Measurements from ENCODE around the gene ACAP2. TPM values are rescaled to one million over a fixed set of nuclear protein-coding genes. Genes with fewer than 3 reads are reported as not detected.

ACAP2 gene
- total and polyA plus RNA-seq, 2 experiments from 2014 or later, result 45.6 to 104 TPM

DNA sequence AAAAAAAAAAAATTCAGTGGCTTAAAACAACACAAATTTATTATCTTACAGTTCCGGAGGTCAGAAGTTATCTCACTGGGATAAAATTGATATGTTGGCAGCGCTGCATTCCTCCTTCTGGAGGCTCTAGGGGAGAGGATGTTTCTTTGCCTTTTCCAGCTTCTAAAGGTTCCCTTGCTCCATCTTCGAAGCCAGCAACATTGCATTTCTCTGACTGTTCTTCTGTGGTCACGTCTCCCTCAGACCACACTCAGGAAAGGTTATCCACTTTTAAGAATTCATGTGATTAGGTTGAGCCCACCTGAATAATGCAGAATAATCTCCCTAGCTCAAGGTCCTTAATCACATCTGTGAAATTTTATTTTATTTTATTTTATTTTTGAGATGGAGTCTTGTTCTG is 23.4 kb upstream of the ACAP2 start:
- Mint-ChIP-seq H3K36me3 (ENCODE audit: low read depth) (no peaks in the 10 kb centered on the region; the same call in 2 of the 3 replicates), H3K27me3 (ENCODE audit: insufficient read depth, low read depth, poor library complexity) (peaks cover 3% of the 10 kb centered on the region), H3K4me3 (no peak overlapping the region), H3K27ac (no peak overlapping the region), H3K9me3 (peaks cover 6% of the 10 kb centered on the region), H3K4me1 (no peaks in the 10 kb centered on the region)
- Histone ChIP-seq H2AFZ (no peak overlapping the region), H3K27me3 (ENCODE audit: insufficient read depth) (no peaks in the 10 kb centered on the region), H3K27ac (ENCODE audit: low read depth) (no peak overlapping the region), H3K36me3 (ENCODE audit: insufficient read depth) (no peaks in the 10 kb centered on the region), H3K4me3 (no peak overlapping the region), H4K20me1 (replicated peaks; ENCODE audit: insufficient read depth) (no peaks in the 10 kb centered on the region), H3K79me2 (replicated peaks; ENCODE audit: insufficient read depth) (no peaks in the 10 kb centered on the region), H3K4me1 (ENCODE audit: insufficient read depth) (no peaks in the 10 kb centered on the region), H3K4me2 (no peak overlapping the region), H3K9me2 (ENCODE audit: insufficient read depth) (no peaks in the 10 kb centered on the region), H3F3A (replicated peaks; ENCODE audit: low read depth) (no peaks in the 10 kb centered on the region)
- DNase-seq (ENCODE audit: low spot score) (no peak), ATAC-seq (no peak)
- TF ChIP-seq, protein P1, sequence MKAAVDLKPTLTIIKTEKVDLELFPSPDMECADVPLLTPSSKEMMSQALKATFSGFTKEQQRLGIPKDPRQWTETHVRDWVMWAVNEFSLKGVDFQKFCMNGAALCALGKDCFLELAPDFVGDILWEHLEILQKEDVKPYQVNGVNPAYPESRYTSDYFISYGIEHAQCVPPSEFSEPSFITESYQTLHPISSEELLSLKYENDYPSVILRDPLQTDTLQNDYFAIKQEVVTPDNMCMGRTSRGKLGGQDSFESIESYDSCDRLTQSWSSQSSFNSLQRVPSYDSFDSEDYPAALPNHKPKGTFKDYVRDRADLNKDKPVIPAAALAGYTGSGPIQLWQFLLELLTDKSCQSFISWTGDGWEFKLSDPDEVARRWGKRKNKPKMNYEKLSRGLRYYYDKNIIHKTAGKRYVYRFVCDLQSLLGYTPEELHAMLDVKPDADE (IDR thresholded peaks at IDR 0.05), result no peak
- TF ChIP-seq, protein P2, sequence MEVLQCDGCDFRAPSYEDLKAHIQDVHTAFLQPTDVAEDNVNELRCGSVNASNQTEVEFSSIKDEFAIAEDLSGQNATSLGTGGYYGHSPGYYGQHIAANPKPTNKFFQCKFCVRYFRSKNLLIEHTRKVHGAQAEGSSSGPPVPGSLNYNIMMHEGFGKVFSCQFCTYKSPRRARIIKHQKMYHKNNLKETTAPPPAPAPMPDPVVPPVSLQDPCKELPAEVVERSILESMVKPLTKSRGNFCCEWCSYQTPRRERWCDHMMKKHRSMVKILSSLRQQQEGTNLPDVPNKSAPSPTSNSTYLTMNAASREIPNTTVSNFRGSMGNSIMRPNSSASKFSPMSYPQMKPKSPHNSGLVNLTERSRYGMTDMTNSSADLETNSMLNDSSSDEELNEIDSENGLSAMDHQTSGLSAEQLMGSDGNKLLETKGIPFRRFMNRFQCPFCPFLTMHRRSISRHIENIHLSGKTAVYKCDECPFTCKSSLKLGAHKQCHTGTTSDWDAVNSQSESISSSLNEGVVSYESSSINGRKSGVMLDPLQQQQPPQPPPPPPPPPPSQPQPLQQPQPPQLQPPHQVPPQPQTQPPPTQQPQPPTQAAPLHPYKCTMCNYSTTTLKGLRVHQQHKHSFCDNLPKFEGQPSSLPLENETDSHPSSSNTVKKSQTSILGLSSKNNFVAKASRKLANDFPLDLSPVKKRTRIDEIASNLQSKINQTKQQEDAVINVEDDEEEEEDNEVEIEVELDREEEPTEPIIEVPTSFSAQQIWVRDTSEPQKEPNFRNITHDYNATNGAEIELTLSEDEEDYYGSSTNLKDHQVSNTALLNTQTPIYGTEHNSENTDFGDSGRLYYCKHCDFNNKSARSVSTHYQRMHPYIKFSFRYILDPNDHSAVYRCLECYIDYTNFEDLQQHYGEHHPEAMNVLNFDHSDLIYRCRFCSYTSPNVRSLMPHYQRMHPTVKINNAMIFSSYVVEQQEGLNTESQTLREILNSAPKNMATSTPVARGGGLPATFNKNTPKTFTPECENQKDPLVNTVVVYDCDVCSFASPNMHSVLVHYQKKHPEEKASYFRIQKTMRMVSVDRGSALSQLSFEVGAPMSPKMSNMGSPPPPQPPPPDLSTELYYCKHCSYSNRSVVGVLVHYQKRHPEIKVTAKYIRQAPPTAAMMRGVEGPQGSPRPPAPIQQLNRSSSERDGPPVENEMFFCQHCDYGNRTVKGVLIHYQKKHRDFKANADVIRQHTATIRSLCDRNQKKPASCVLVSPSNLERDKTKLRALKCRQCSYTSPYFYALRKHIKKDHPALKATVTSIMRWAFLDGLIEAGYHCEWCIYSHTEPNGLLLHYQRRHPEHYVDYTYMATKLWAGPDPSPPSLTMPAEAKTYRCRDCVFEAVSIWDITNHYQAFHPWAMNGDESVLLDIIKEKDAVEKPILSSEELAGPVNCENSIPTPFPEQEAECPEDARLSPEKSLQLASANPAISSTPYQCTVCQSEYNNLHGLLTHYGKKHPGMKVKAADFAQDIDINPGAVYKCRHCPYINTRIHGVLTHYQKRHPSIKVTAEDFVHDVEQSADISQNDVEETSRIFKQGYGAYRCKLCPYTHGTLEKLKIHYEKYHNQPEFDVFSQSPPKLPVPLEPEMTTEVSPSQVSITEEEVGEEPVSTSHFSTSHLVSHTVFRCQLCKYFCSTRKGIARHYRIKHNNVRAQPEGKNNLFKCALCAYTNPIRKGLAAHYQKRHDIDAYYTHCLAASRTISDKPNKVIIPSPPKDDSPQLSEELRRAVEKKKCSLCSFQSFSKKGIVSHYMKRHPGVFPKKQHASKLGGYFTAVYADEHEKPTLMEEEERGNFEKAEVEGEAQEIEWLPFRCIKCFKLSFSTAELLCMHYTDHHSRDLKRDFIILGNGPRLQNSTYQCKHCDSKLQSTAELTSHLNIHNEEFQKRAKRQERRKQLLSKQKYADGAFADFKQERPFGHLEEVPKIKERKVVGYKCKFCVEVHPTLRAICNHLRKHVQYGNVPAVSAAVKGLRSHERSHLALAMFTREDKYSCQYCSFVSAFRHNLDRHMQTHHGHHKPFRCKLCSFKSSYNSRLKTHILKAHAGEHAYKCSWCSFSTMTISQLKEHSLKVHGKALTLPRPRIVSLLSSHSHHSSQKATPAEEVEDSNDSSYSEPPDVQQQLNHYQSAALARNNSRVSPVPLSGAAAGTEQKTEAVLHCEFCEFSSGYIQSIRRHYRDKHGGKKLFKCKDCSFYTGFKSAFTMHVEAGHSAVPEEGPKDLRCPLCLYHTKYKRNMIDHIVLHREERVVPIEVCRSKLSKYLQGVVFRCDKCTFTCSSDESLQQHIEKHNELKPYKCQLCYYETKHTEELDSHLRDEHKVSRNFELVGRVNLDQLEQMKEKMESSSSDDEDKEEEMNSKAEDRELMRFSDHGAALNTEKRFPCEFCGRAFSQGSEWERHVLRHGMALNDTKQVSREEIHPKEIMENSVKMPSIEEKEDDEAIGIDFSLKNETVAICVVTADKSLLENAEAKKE (CRISPR knock-in tag; IDR thresholded peaks at IDR 0.05), result no peak
- TF ChIP-seq CREB1 (CRISPR knock-in tag; IDR thresholded peaks at IDR 0.05; ENCODE audit: low read depth) (no peak), ZNF114 (CRISPR knock-in tag; IDR thresholded peaks at IDR 0.05) (no peak), NANOG (IDR thresholded peaks at IDR 0.05; ENCODE audit: borderline replicate concordance) (no peak), JUNB (IDR thresholded peaks at IDR 0.05; ENCODE audit: unreplicated experiment) (no peak), EZH2 (IDR thresholded peaks at IDR 0.05; ENCODE audit: low read depth, unreplicated experiment) (no peak), POLR2AphosphoS5 (IDR thresholded peaks at IDR 0.05; ENCODE audit: low read depth) (no peak), EZH2phosphoT487 (IDR thresholded peaks at IDR 0.05; ENCODE audit: unreplicated experiment) (no peak), STAT1 (IDR thresholded peaks at IDR 0.05; ENCODE audit: unreplicated experiment) (no peak), ZNF331 (CRISPR knock-in tag; IDR thresholded peaks at IDR 0.05; ENCODE audit: low read depth) (no peak)
- TF ChIP-seq, protein P3, sequence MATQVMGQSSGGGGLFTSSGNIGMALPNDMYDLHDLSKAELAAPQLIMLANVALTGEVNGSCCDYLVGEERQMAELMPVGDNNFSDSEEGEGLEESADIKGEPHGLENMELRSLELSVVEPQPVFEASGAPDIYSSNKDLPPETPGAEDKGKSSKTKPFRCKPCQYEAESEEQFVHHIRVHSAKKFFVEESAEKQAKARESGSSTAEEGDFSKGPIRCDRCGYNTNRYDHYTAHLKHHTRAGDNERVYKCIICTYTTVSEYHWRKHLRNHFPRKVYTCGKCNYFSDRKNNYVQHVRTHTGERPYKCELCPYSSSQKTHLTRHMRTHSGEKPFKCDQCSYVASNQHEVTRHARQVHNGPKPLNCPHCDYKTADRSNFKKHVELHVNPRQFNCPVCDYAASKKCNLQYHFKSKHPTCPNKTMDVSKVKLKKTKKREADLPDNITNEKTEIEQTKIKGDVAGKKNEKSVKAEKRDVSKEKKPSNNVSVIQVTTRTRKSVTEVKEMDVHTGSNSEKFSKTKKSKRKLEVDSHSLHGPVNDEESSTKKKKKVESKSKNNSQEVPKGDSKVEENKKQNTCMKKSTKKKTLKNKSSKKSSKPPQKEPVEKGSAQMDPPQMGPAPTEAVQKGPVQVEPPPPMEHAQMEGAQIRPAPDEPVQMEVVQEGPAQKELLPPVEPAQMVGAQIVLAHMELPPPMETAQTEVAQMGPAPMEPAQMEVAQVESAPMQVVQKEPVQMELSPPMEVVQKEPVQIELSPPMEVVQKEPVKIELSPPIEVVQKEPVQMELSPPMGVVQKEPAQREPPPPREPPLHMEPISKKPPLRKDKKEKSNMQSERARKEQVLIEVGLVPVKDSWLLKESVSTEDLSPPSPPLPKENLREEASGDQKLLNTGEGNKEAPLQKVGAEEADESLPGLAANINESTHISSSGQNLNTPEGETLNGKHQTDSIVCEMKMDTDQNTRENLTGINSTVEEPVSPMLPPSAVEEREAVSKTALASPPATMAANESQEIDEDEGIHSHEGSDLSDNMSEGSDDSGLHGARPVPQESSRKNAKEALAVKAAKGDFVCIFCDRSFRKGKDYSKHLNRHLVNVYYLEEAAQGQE (IDR thresholded peaks at IDR 0.05; ENCODE audit: unreplicated experiment), result no peak
- TF ChIP-seq, protein P4, sequence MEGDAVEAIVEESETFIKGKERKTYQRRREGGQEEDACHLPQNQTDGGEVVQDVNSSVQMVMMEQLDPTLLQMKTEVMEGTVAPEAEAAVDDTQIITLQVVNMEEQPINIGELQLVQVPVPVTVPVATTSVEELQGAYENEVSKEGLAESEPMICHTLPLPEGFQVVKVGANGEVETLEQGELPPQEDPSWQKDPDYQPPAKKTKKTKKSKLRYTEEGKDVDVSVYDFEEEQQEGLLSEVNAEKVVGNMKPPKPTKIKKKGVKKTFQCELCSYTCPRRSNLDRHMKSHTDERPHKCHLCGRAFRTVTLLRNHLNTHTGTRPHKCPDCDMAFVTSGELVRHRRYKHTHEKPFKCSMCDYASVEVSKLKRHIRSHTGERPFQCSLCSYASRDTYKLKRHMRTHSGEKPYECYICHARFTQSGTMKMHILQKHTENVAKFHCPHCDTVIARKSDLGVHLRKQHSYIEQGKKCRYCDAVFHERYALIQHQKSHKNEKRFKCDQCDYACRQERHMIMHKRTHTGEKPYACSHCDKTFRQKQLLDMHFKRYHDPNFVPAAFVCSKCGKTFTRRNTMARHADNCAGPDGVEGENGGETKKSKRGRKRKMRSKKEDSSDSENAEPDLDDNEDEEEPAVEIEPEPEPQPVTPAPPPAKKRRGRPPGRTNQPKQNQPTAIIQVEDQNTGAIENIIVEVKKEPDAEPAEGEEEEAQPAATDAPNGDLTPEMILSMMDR (conservative IDR thresholded peaks at IDR 0.05; ENCODE audit: low read depth in 2 of 2), result no peak
